Endothelial cell of coronary artery (primary cell): Measurements from ENCODE around the gene ALPL. TPM values are rescaled to one million over a fixed set of nuclear protein-coding genes. Genes with fewer than 3 reads are reported as not detected.

Experiments used
- total RNA-seq: library from RNA; depleted of rRNA; stranded (reverse); fragments of >200 nt; gene quantifications from 2 replicates; pipeline ENCODE4 v1.2.3, GENCODE V29; 2014

ALPL gene
- under 0.01 and 1.5 TPM in 2 replicates for total RNA-seq

GRCh38 chr1:21509351-21510112 is at the start of gene ALPL:
Gene ALPL, plus strand, starts transcription at chr1:21509423. Its CDS starts 44,659 bp downstream, at chr1:21554082.

Other genes with a start within 250 kb of the ALPL start
- gene ECE1, start 219.0 kb upstream of the ALPL start, total RNA-seq, result 279 and 390 TPM in 2 replicates
- 10.4 and 11.4 TPM in 2 replicates for gene NBPF3, start 69.3 kb upstream of the ALPL start, total RNA-seq
- 0.09 and 0.18 TPM in 2 replicates for gene RAP1GAP, start 159.9 kb downstream of the ALPL start, total RNA-seq